Mesothelial cell of epicardium (in vitro differentiated cells): ENCODE results near the gene SZT2. TPM values are rescaled to one million over a fixed set of nuclear protein-coding genes. Genes with fewer than 3 reads are reported as not detected.

Experiments used
- DNase-seq, 2 experiments: peaks; one replicate each; pipeline ENCODE4 v3.0.0; 2021; ENCODE audit warnings: low spot score in 2 of 2; ENCODE audit not compliant: unreplicated experiment in 2 of 2
- H3K27ac Mint-ChIP-seq: 2 replicates; pipeline ENCODE4 v1.8.0; 2021; ENCODE audit warnings: mixed read lengths
- H3K27me3 Mint-ChIP-seq: 2 replicates; pipeline ENCODE4 v1.8.0; 2021; ENCODE audit warnings: low read depth, mixed read lengths
- H3K36me3 Mint-ChIP-seq: 2 replicates; pipeline ENCODE4 v1.8.0; 2021; ENCODE audit warnings: mixed read lengths
- H3K4me1 Mint-ChIP-seq: 2 replicates; pipeline ENCODE4 v1.8.0; 2021; ENCODE audit warnings: mixed read lengths
- H3K4me3 Mint-ChIP-seq: 2 replicates; pipeline ENCODE4 v1.8.0; 2021; ENCODE audit warnings: mild to moderate bottlenecking, moderate library complexity, mixed read lengths
- H3K9me3 Mint-ChIP-seq: 2 replicates; pipeline ENCODE4 v1.8.0; 2021; ENCODE audit warnings: mixed read lengths
- total RNA-seq: library from RNA; stranded (reverse); gene quantifications from 3 replicates; pipeline ENCODE4 v1.2.1, GENCODE V29; 2021
- TF ChIP-seq, protein P1 (sequence below): fragments of 200-600 bp; sonication (generic); IDR thresholded peaks from one replicate; pipeline ENCODE4 v1.5.0; 2021; ENCODE audit warnings: antibody characterized with exemption; ENCODE audit not compliant: unreplicated experiment

Gene SZT2
- total RNA-seq, 1 donor from 2014 or later: 97.4 TPM

DNA sequence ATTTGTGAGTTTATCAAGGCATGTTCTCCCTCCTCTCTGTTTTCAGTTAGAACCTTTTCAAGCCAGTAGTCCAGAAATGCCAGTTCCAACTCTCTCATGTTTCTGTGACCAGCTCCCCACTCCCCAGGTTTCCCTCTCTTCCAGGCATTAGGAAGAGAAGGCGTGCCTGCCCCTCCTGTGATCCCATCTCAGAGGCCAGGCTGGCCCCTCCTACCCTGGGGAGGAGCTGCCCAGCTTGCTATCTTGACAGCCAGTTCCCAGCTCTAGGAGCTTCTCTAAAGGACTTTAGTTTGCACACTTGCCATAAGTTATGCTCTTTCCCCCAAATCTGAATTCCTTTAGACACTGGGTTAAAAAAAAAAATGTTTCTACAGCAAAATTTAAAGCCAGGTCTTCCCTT lies 55.1 kb downstream of the SZT2 start:
- Mint-ChIP-seq H3K4me1 (peaks cover 12% of the 10 kb centered on the region), H3K9me3 (no peaks in the 10 kb centered on the region), H3K4me3 (no peak overlapping the region), H3K27ac (peak overlapping the region; percentile 21), H3K36me3 (peaks cover 35% of the 10 kb centered on the region), H3K27me3 (no peaks in the 10 kb centered on the region)
- TF ChIP-seq, protein P1, sequence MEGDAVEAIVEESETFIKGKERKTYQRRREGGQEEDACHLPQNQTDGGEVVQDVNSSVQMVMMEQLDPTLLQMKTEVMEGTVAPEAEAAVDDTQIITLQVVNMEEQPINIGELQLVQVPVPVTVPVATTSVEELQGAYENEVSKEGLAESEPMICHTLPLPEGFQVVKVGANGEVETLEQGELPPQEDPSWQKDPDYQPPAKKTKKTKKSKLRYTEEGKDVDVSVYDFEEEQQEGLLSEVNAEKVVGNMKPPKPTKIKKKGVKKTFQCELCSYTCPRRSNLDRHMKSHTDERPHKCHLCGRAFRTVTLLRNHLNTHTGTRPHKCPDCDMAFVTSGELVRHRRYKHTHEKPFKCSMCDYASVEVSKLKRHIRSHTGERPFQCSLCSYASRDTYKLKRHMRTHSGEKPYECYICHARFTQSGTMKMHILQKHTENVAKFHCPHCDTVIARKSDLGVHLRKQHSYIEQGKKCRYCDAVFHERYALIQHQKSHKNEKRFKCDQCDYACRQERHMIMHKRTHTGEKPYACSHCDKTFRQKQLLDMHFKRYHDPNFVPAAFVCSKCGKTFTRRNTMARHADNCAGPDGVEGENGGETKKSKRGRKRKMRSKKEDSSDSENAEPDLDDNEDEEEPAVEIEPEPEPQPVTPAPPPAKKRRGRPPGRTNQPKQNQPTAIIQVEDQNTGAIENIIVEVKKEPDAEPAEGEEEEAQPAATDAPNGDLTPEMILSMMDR: no peak
- peak in 1 of 2 experiments; percentile 12 for DNase-seq

DNA sequence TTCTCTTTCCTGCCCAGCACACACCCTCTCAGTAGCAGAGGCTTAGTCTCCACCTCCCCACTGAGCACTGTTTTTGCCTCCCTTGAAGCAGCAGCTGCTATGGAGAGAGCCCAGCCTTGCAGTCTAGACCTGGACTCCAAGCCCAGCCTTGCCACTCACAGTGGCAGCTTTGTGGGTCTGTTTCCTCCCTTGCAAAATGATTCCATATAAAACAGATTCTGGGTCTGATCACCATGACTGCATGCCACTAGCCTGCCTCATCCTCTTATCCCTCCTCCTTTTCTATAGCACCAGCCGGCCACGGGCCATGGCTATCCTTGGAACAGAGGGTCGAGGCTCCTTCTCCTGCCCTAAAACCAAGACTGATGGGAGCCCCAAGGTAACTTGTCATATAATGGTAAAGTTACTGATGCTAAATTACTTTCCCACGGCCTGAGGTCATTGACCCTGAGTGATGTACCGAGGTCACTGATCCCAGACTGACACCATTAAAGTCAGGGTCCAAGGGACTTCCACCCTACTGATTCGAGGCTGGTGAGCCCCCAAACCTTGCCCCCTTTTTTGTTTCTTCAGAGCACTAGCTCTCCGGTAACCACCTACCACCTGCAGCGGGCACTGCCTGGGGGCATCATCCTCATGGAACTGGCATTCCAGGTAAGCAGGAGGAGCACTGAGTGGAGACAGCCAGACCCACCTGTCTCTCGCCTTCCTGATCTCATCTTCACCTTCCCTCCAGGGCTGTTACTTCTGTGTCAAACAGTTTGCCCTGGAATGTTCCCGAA lies 56.1 kb downstream of the SZT2 start:
- no peaks in the 10 kb centered on the region for H3K27me3 Mint-ChIP-seq
- TF ChIP-seq, protein P1: no peak
- no peaks in the 10 kb centered on the region for H3K9me3 Mint-ChIP-seq
- peak in 1 of 2 experiments; percentile 2 for DNase-seq
- H3K36me3 Mint-ChIP-seq: peaks cover 41% of the 10 kb centered on the region
- no peak overlapping the region for H3K27ac Mint-ChIP-seq
- H3K4me1 Mint-ChIP-seq: peaks cover 12% of the 10 kb centered on the region
- H3K4me3 Mint-ChIP-seq: no peak overlapping the region

DNA sequence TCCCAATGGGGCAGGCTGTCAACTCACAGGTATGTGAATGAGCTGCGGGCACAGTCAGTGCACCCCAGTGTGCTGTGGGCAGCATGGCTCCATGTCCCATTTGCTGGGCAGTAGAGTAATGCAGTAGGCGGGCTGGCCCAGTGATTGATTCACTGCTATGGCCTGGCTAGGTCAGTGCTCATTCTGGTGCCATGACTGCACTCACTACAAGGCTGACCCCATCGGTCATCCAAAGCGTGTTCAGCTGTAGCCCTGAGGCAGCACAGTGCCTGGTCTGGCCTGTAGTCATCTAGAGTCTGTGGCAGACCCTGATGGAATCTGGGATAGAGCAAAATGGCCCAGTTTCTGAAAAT lies 56.7 kb downstream of the SZT2 start:
- TF ChIP-seq, protein P1: no peak
- no peak for DNase-seq
- no peak overlapping the region for H3K27ac Mint-ChIP-seq
- no peaks in the 10 kb centered on the region for H3K27me3 Mint-ChIP-seq
- H3K4me1 Mint-ChIP-seq: peaks cover 12% of the 10 kb centered on the region
- no peak overlapping the region for H3K4me3 Mint-ChIP-seq
- H3K9me3 Mint-ChIP-seq: no peaks in the 10 kb centered on the region
- H3K36me3 Mint-ChIP-seq: peaks cover 43% of the 10 kb centered on the region

DNA sequence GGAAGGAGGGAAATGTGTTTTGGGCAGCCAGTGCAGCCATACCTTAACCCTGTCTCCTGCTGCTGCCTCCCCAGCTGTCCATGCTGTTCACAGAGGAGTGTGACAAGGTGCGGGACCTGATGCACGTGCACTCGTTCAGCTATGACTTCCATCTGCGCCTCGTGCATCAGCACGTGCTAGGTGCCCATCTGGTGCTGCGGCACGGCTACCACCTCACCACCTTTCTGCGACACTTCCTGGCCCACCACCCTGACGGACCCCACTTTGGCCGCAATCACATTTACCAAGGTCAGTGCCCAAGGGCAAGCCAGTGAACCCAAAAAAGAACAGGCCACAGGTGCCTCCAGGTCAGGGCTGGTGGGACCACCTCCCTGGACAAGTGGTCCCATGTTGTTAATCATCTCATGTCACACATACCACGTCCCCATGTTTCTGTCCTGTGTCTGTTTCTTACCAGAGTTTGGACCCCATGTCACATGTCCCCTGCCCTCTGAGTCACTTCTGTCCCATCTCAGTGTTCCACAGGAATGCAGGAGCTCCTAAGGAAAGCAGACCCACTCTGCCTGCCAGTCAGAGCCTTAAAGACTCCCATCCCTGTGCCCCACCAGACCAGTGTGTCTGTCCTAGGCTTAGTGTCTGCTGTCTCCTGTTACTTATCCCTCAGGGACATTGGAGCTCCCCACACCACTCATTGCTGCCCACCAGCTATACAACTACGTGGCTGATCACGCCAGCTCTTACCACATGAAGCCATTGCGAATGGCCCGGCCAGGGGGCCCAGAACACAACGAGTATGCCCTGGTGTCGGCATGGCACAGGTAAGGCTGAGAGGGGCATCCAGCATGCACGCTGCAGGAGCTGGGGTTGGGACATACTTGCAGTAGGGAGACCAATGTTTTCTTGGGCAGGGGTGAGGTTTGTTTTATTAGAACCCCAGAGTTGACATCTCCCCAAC lies 57.5 kb downstream of the SZT2 start:
- peaks cover 12% of the 10 kb centered on the region for H3K4me1 Mint-ChIP-seq

DNA sequence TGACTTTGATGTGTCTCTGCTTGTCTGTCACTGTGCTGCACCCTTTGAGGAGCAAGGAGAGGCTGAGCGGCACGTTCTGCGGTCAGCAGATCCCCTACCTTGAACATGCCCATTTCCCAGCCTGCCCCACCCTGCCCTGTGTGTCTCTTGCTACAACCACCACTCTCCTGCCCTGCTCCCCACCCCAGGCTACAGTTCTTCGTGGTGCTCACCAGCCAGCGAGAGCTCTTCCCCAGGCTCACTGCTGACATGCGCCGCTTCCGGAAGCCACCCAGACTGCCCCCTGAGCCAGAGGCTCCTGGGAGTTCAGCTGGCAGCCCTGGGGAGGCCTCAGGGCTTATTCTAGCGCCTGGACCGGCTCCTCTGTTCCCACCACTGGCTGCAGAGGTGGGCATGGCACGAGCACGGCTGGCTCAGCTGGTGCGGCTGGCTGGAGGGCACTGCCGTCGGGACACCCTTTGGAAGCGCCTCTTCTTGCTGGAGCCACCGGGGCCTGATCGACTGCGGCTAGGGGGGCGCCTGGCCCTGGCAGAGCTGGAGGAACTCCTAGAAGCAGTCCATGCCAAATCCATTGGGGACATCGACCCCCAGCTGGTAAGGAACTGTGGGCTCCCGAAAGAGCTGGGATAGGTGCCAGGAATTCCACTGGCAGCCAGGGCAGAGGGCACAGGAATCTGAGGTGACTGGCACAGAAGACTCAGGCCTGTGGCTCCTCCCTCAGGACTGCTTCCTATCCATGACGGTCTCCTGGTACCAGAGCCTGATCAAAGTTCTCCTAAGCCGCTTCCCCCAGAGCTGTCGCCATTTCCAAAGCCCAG lies 58.4 kb downstream of the SZT2 start:
- peaks cover 48% of the 10 kb centered on the region for H3K36me3 Mint-ChIP-seq
- peaks cover 20% of the 10 kb centered on the region for H3K4me1 Mint-ChIP-seq

More for the DNA sequence above, 57.5 kb downstream of the SZT2 start:
- peak in 1 of 2 experiments; percentile 16 for DNase-seq
- Mint-ChIP-seq H3K4me3 (no peak overlapping the region), H3K27ac (no peak overlapping the region), H3K27me3 (no peaks in the 10 kb centered on the region), H3K36me3 (peaks cover 43% of the 10 kb centered on the region), H3K9me3 (no peaks in the 10 kb centered on the region)
- TF ChIP-seq, protein P1: no peak

More for the DNA sequence above, 58.4 kb downstream of the SZT2 start:
- Mint-ChIP-seq H3K27ac (no peak overlapping the region), H3K27me3 (no peaks in the 10 kb centered on the region), H3K4me3 (no peak overlapping the region), H3K9me3 (no peaks in the 10 kb centered on the region)
- DNase-seq: peak in 1 of 2 experiments; percentile 7
- TF ChIP-seq, protein P1: no peak
